HG03025 (cell line): ENCODE data around the gene FYB1.

Source experiments
- ATAC-seq: cut with Tn5 transposase; IDR thresholded peaks from one replicate; pipeline ENCODE4 v1.9.1; 2021; ENCODE audit warnings: mild to moderate bottlenecking, moderate library complexity; ENCODE audit not compliant: unreplicated experiment, low FRiP score

The FYB1 gene

DNA sequence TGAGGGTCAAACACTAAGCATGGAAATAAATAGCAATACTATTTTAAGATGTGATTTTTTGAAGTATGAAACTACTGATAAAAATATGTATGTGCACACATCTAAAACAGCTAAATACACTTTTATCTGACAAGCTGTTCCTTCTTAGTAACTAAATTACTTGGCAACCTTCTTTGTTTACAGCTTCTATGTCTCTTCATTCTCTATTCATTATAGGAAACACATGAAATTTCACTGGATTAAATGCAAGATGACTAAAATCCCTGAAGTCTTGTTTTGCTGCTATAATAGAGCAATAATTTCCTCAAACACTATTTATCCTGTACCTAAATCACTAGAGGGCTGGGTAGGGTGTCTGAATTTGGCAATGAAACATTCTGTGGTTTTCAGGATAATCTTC lies 156.8 kb downstream of the FYB1 start:
- no peak for ATAC-seq

DNA sequence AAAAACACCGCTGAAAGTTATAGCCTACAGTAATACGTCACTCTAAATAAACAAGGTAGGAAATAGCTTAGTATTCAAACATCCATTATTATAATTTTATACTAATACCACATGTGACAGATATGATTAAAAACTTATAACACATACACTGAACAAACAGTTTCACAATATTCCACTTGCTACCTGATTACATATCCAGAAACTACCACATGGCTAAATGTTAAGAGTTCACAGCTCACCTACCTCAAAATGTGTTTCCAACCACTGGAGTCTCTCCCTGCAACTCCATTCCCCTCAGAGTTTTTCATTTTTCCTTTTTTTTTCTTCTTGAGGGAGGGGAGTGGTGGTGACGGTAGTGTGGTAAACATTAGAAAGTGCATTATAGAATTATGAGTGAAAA lies 157.3 kb downstream of the FYB1 start:
- ATAC-seq = no peak

DNA sequence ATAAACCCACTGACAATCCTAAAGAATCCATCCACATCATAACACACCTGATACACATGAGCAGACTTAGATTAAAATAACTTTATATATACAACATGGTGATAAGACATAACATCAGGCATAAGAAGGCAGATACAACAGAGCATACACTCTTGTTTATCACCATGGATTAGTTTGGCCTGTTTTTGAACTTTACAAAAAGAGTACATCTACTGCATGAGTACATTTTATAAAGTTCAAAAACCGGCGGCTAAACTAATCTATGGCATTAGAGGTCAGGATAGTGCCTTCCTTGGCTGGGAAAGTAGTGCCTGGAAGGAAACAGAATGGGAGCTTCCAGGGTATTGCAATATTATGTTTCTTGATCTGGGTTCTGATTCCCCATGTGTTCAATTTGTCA lies 160.3 kb downstream of the FYB1 start:
- ATAC-seq = no peak

DNA sequence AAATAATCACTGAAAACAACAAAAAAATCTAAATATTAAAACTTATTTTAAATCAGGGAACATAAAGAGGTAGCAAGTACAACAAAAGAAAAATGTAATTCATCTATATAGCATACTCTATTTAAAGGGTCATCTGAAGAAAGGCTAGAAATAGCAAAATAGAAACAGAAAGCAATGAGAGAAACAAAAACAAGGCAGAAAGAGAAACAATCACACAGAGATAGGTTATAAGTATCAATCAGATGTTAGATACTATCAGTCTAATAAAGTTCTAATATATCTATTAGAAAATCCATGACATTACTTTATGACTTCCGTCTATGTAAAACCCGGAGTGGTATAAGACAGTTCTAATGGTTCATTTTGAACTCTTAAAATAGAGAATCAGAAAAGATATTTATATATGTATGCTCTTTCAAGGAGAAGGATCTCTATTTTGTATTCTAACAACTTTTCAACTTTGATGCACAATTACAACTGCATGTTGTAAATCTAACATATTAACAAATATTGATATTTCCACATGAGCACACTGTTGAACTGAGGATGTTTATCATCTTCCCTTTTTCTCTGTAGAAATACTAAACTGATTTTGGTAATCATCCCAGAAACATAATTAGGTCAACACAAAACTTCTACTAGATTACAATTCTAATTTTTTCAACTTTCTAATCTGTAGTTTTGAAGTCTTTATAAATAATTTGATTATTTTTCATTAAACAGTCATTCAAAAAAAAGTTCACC lies 161.0 kb downstream of the FYB1 start:
- peak; percentile 92 for ATAC-seq

DNA sequence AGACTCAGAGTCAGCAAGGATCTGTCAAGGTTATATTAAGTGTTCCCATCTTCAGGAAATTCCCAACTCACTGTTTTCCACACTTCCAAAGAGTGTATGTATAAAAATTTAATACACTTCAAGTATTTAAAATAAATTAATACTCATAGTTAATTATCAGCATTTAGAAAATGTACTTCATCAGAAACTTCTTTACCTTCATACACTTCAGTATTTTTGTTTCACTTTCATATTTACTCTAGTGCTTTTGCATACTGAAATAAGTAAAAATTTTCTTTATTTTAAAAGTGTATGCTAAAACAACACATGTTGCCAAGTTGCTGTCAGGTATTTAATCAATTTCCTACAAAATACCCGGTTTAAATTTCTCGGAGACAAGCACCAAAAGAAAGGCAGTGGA lies 161.6 kb downstream of the FYB1 start:
- peak; percentile 51 for ATAC-seq

DNA sequence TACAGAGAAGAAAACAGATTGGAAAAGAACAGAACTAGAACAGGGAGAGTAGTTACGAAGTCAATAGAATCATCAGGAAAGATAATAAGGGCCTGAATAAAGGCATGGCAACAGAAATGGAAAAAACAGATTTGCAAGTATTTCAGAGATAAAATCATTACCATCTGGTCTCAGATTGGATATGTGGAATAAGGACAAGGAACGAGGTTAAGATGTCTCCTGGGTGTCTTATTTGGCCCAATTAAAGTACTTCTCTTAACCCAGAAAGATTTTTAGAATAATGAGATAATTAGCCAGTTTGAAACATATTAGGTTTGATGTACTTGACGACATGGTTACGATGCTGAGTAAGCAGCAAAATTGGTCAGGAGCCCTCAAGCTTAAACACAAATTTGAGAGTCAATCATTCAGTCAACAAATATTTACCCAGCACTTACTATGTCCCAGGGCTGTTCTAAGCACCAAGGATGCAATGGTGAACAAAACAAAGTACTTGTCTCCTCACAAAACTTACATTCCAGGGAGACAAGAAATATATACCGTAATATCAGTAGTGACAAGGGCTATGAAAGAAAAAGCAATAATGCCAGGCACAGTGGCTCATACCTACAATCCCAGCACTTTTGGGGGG lies 163.5 kb downstream of the FYB1 start:
- ATAC-seq = no peak
